Peyer's patch (tissue), 4 donors: ENCODE measurements around the gene RECK.

Experiments
- CTCF ChIP-seq, 6 experiments: fragments of 450-650 bp in 4 of 6; fragments of 200-600 bp in 2 of 6; sonication (generic) in 1 of 6; IDR thresholded peaks; one replicate each; pipeline ENCODE4 v1.5.1; 2017 to 2019; ENCODE audit warnings: antibody characterized with exemption in 6 of 6, mild to moderate bottlenecking in 3 of 6, moderate library complexity in 1 of 6
- POLR2A ChIP-seq, 2 donors: fragments of 450-650 bp; IDR thresholded peaks; one replicate each; pipeline ENCODE4 v1.5.1; 2017; ENCODE audit warnings: antibody characterized with exemption in 2 of 2, mild to moderate bottlenecking in 2 of 2, moderate library complexity in 2 of 2

DNA sequence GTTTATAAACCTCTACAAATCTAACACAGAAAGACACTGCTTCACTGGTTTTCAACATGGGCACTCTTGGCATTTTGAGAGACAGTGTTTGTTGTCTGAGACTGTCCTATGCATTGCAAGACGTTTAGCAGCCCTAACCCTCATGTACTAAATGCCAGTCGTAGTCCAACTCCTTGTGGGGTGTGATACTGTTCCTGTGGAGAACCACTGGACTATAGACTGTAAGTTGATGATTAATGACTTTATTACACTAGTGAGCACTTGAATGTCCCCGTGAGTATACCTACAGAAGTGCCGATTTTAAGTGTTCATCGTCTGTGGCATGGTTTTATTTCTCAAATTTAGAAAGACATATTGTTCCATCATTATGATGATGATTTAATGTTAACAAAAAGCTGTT lies 46.2 kb downstream of the RECK start:
- no peak for TF ChIP-seq POLR2A (IDR thresholded peaks at IDR 0.05)
- TF ChIP-seq CTCF (IDR thresholded peaks at IDR 0.05) = no peak
